Adipocyte (in vitro differentiated cells): ENCODE data around the gene PRKCI.
"Not testable (repeated sequence)": the region's sequence is repeated elsewhere in the genome, so short reads cannot be mapped to it uniquely, and the experiment has no call there.

ENCODE experiments used
- DNase-seq: peaks from one replicate; pipeline ENCODE4 v3.0.0-alpha.2; 2015; ENCODE audit warnings: low read depth
- H3K27me3 ChIP-seq: replicated peaks from 2 replicates; pipeline ENCODE4 v1.7.0; 2013; ENCODE audit warnings: mild to moderate bottlenecking, low read length, moderate library complexity; ENCODE audit not compliant: control insufficient read depth, insufficient read depth
- H3K36me3 ChIP-seq: 2 replicates; pipeline ENCODE4 v1.7.0; 2013; ENCODE audit warnings: low read length, mild to moderate bottlenecking, moderate library complexity; ENCODE audit not compliant: control insufficient read depth, insufficient read depth, severe bottlenecking
- H3K4me1 ChIP-seq: 2 replicates; pipeline ENCODE4 v1.7.0; 2013; ENCODE audit warnings: mild to moderate bottlenecking, low read length, moderate library complexity; ENCODE audit not compliant: control insufficient read depth, insufficient read depth
- H3K4me3 ChIP-seq: 2 replicates; pipeline ENCODE4 v1.7.0; 2013; ENCODE audit warnings: mild to moderate bottlenecking, low read length, moderate library complexity
- H3K9ac ChIP-seq: 2 replicates; pipeline ENCODE4 v1.7.0; 2013; ENCODE audit warnings: mild to moderate bottlenecking, low read length, moderate library complexity
- H3K9me3 ChIP-seq: 2 replicates; pipeline ENCODE4 v1.7.0; 2013; ENCODE audit warnings: mild to moderate bottlenecking, low read length, moderate library complexity; ENCODE audit not compliant: control insufficient read depth

PRKCI gene

DNA sequence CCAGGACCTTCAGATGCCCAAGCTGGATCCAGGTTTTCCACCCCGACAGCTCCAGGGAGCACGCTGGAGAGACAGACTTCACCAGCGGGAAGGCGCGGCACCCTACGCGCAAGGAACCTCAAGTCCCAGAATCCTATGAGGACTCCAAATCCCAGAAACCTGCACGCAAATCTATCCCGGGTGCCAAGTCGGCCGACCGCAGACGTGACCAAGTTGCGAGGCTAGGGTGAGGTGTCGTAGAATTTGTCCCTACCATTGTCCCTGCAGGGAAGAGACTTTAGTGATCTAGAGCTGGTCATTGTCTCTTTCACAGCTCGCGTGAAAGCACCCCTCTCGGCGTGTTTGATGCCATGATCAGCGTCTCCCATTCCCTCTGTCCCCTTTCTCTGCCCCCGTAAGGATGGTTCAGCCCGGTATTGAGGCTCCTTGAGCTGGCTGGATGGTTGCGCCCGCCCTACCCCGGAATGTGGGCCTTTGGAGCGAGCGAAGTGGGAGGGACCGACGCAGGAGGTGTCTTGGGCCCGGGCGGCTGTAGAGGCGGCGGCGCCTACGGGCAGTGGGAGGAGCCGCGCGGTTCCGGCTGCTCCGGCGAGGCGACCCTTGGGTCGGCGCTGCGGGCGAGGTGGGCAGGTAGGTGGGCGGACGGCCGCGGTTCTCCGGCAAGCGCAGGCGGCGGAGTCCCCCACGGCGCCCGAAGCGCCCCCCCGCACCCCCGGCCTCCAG lies at the start of gene PRKCI:
Gene PRKCI, plus strand, starts transcription at position 501 of the 723 bp plus-strand sequence. CDS start 246 bp downstream, outside the sequence.
- peak within 1 kb of the TSS; percentile 85 for H3K4me3 ChIP-seq
- no peaks in the 10 kb centered on the region for H3K9me3 ChIP-seq
- H3K9ac ChIP-seq, result peak within 1 kb of the TSS; percentile 91
- H3K36me3 ChIP-seq, result no peaks in the 10 kb centered on the region
- DNase-seq, result peak; percentile 99
- peaks cover 20% of the 10 kb centered on the region for H3K4me1 ChIP-seq
- H3K27me3 ChIP-seq, result no peaks in the 10 kb centered on the region

DNA sequence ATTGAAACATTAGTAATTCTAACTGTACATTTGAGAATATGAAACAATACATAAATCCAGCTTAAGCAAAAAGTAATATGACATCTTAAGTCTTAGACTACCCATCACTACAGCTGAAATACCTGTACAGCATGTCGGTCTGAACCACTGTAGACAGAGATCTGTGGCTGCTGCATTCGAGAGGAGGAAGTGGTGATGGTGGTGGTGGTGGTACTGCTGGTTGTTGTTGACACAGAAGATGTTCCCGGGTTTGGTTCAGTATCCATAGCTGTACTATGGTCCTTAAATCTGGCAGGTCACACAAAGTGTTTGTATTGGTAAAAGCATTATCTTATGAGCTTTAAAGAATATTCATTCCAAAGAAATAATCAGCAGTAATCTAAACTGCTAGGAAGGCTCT lies 43.6 kb upstream of the PRKCI start:
- Histone ChIP-seq H3K4me3 (peak overlapping the region; percentile 93), H3K36me3 (peaks cover 49% of the 10 kb centered on the region), H3K27me3 (no peaks in the 10 kb centered on the region), H3K9ac (peak overlapping the region; percentile 100), H3K9me3 (no peaks in the 10 kb centered on the region), H3K4me1 (peaks cover 20% of the 10 kb centered on the region)
- DNase-seq, result no peak

DNA sequence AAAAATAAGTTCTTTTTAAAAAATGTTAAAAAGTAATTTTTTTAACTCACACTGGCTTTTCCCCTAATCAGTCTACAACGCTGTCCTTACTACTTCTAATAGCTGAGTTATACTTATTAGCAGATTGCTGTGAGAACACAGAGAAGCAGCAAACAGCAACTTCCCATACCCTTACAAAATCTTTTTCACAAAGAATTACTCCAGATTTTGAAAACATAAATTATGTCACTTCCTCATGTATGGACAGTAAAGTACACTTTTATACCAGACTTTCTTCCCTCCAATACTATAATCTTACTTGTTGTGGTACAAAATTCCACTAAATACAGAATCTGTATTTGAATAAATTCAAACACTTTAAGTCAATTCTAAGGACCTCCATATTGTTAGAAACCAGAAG lies 42.8 kb upstream of the PRKCI start:
- no peak for DNase-seq
- peak overlapping the region; percentile 93 for H3K4me3 ChIP-seq
- no peaks in the 10 kb centered on the region for H3K27me3 ChIP-seq
- H3K4me1 ChIP-seq, result peaks cover 20% of the 10 kb centered on the region
- no peaks in the 10 kb centered on the region for H3K9me3 ChIP-seq
- peaks cover 41% of the 10 kb centered on the region for H3K36me3 ChIP-seq
- peak overlapping the region; percentile 100 for H3K9ac ChIP-seq

DNA sequence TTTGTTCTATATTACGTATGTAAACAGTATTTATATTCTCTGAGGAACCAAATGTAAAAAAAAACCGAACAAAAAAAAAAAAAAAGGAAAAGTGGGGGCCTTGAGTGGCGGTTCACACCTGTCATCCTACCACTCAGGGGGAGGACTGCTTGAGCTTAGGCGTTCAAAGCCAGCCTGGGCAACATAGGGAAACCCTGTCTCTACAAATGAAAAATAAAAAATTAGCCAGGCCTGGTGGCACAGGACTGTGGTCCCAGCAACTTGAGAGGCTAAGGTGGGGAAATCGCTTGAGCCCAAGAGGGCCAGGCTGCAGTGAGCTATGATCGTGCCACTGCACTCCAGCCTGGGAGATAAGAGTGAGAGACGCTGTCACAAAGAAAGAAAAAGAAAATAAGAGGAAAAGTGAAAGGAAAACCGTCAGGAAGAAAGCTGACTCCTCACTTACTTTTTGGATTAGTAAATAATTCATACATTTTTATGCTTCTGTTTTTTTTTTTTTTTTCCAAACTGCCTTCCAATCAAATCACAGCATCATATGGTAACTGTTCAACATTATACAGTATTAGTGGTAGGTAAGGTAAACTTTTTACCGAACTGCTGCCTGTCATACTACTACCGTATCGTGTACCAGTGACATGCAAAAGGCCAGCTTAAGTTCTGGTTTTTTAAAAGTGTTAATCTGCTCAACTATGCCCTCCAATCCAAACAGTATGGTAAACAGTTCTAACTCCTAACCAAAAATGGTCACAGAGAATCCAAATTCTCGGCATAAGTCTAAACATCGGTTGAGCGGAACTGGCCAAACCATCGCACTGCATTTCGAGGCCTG lies 41.9 kb upstream of the PRKCI start:
- Histone ChIP-seq H3K27me3 (no peaks in the 10 kb centered on the region), H3K9me3 (no peaks in the 10 kb centered on the region), H3K36me3 (peaks cover 32% of the 10 kb centered on the region), H3K4me3 (peak overlapping the region; percentile 93), H3K4me1 (peaks cover 20% of the 10 kb centered on the region), H3K9ac (peak overlapping the region; percentile 100)
- peak; percentile 57 for DNase-seq

DNA sequence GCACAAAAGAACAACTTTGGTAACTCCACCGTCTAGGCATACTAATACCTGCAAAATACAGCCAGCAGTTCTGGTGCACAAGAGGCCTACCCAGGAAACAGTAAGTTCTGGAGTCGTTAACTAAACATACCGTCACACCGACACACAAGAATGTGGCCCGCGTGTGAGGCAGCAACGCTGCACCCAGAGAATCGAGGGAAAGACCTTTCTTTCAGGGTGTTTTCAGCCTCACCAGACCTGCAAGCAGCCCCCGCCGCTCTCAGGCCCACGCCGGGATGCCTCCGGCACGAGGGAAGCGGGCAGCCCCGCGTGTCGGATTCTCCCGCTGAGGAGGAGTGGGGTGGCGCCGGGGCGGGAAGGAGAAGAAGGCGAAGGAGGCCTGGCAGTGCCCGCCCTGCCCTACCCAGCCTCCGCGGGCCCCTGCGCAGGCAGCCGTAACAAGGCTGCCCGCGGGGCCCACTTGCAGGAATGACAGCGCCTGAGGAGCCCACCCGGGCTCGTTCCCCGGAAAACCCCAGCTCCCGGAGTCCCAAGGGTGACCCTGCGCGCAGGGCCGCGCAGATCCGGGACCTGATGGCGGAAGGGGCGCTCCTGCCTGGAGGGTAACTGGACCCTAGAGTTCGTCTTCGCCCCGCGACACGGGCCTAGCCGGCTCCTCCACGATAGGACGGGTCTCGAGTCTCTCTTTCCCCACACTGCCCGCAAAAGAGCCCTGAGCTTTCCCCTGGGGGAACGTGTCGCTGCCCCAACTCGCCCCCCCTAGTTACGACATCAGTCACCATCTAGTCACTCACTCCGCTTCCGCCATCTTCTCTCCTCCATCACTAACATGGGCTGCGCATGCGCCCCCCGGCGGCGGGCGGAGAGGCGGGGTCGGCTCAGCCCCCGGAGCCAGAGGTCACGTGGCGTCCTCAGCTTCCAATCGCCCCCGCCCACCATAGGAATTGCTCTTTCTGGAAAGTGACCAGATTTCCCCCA lies 41.0 kb upstream of the PRKCI start, which contains the start of gene PHC3:
Gene PHC3, minus strand, starts transcription at position 826 of the 978 bp plus-strand sequence. Its CDS starts 18 bp downstream, at position 808.
- Histone ChIP-seq H3K9ac (peak within 1 kb of the TSS; percentile 100), H3K36me3 (peaks cover 23% of the 10 kb centered on the region)

DNA sequence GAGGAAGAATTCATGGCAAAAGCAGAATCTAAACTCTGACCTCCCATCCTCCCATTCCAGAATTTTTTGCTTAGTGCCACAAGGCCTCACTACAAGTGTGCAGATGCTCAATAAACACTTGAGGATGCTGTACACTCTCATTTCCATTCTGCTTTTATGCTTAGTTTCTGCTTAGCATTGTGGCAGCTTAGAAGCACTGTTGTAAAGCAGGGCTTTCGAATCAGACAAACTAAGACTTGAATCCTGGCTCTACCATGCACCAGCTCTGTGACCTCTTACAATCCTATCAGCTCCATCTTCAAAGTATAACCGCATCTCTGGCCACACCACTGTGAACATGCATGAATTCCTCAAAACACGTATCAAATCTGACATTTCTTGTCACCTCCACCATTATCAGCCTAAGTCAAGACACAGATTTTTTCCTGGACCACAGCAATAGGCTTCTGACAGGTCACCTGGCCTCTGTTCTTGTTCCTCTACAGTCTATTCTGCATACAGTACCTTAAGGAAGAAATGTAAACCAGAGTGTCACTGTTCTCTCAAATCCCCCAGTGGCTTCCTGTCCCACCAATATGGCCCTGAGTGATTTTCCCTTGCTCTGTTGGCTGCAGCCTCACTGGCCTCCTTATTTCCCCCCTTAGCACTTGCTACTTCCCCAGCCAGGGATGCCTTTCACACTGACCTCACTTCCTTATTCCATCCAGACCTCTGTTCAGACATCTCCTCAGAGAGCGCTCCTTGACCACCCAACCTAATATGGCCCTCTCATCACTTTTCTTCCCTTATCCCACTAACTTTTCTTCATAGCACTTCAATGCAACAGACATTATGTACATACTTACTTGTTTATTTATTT lies 32.6 kb upstream of the PRKCI start:
- Histone ChIP-seq H3K4me3 (no peak overlapping the region), H3K4me1 (no peaks in the 10 kb centered on the region), H3K9ac (no peak overlapping the region), H3K9me3 (no peaks in the 10 kb centered on the region), H3K27me3 (no peaks in the 10 kb centered on the region), H3K36me3 (no peaks in the 10 kb centered on the region)
- no peak for DNase-seq

More for the DNA sequence above, 41.0 kb upstream of the PRKCI start, which contains the start of gene PHC3:
- DNase-seq, result peak; percentile 97
- H3K4me1 ChIP-seq, result peaks cover 20% of the 10 kb centered on the region
- no peaks in the 10 kb centered on the region for H3K27me3 ChIP-seq
- H3K9me3 ChIP-seq, result no peaks in the 10 kb centered on the region
- peak within 1 kb of the TSS; percentile 93 for H3K4me3 ChIP-seq

DNA sequence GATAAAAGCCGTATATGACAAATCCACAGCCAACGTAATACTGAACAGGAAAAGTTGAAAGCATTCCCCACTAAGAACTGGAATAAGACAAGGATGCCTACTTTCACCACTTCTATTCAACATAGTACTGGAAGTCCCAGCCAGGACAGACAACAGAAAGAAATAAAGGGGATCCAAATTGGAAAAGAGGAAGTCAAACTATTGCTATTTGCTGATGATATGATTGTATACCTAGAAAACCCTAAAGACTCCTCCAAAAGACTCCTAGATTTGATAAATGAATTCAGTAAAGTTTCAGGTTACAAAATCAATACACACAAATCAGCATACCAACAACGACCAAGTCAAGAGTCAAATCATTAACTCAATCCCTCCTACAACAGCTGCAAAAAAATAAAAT lies 26.5 kb upstream of the PRKCI start:
- H3K9ac ChIP-seq, DNase-seq, H3K4me3 ChIP-seq, H3K36me3 ChIP-seq, H3K9me3 ChIP-seq, H3K4me1 ChIP-seq, H3K27me3 ChIP-seq: not testable (repeated sequence)

DNA sequence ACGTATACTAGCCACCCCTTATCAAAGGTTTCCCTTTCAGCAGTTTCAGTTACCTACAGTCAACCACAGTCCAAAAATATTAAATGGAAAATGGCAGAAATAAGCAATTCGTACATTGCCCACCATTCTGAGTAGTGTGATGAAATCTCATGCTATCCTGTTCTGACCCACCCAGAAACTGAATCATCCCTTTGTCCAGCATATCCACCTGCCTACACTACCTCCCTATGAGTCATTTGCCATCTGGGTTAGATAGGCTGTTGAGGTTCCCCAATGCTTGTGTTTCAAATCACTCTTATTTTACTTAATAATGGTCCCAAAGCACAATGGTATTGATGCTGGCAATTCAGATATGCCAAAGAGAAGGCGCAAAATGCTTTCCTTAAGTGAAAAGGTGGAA lies 25.4 kb upstream of the PRKCI start:
- Histone ChIP-seq H3K9me3 (no peaks in the 10 kb centered on the region), H3K9ac (no peak overlapping the region), H3K36me3 (no peaks in the 10 kb centered on the region), H3K27me3 (no peaks in the 10 kb centered on the region), H3K4me3 (no peak overlapping the region), H3K4me1 (no peaks in the 10 kb centered on the region)
- DNase-seq, result no peak

DNA sequence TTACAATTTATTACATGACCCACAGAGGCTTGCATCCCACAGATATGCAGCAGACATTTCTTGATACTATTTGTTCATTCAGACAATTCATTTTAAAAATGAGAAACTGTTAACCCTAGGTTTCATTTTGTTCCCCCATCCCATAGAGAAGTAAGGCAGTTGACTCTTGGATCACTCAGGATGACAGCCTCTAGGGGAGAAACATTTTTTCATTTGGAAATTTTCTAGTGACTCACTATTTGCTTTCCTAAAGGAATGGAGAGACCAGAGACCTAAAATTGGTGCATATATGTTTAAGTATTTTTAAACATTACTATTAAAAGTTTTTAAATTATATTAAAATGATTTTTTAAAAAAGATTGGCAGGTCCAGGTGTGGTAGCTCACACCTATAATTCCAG lies 21.2 kb upstream of the PRKCI start:
- no peak overlapping the region for H3K4me3 ChIP-seq
- H3K9me3 ChIP-seq, result no peaks in the 10 kb centered on the region
- DNase-seq, result no peak
- H3K9ac ChIP-seq, result no peak overlapping the region
- no peaks in the 10 kb centered on the region for H3K27me3 ChIP-seq
- H3K4me1 ChIP-seq, result peaks cover 10% of the 10 kb centered on the region
- no peaks in the 10 kb centered on the region for H3K36me3 ChIP-seq

DNA sequence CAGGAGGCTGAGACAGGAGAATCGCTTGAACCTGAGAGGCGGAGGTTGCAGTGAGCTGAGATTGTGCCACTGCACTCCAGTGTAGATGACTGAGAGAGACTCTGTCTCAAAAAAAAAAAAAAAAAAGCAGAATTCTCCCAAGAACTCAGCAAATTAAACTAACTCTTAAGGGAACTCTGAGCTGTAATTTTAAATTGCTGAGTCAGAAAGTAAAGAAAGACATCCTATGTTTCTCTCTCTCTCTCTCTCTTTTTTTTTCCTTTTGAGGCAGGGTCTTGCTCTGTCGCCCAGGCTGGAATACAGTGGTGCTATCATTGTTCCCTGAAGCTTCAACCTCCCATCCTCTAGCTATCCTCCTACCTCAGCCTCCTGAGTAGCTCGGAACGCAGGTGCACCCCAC lies 20.7 kb upstream of the PRKCI start:
- no peaks in the 10 kb centered on the region for H3K36me3 ChIP-seq
- H3K4me3 ChIP-seq, result no peak overlapping the region
- H3K9ac ChIP-seq, result no peak overlapping the region
- peaks cover 10% of the 10 kb centered on the region for H3K4me1 ChIP-seq
- H3K27me3 ChIP-seq, result no peaks in the 10 kb centered on the region
- no peaks in the 10 kb centered on the region for H3K9me3 ChIP-seq
- DNase-seq, result no peak
